Sigmoid colon (tissue), 7 donors: Measurements from ENCODE around the gene TNS1. TPM values are rescaled to one million over a fixed set of nuclear protein-coding genes. Genes with fewer than 3 reads are reported as not detected.

Source experiments
- DNase-seq: peaks from one replicate; pipeline ENCODE4 v3.0.0-alpha.2; 2019
- H3K27ac ChIP-seq, 4 donors: fragments of 200-600 bp; sonication (generic); one replicate each; pipeline ENCODE4 v1.5.1; 2016 to 2019; ENCODE audit warnings: mild to moderate bottlenecking in 1 of 4
- H3K27me3 ChIP-seq, 3 donors: fragments of 200-600 bp; sonication (generic); one replicate each; pipeline ENCODE4 v1.5.1; 2019; ENCODE audit warnings: mild to moderate bottlenecking in 1 of 3
- H3K36me3 ChIP-seq, 4 donors: fragments of 200-600 bp; sonication (generic); one replicate each; pipeline ENCODE4 v1.5.1; 2016 to 2019
- H3K4me1 ChIP-seq, 4 donors: fragments of 200-600 bp; sonication (generic); one replicate each; pipeline ENCODE4 v1.5.1; 2017 to 2019
- H3K4me3 ChIP-seq, 4 donors: fragments of 200-600 bp; sonication (generic); one replicate each; pipeline ENCODE4 v1.5.1; 2017 to 2019; ENCODE audit warnings: mild to moderate bottlenecking in 2 of 4, moderate library complexity in 1 of 4
- H3K9me3 ChIP-seq, 4 donors: fragments of 200-600 bp in 3 of 4; sonication (generic) in 3 of 4; one replicate each; pipeline versions ENCODE4 v1.5.1 to v1.6.1; 2013 to 2019
- CTCF ChIP-seq, 4 experiments: fragments of 450-650 bp in 3 of 4; fragments of 200-600 bp in 1 of 4; IDR thresholded peaks; one replicate each; pipeline ENCODE4 v1.5.1; 2016 to 2019; ENCODE audit warnings: antibody characterized with exemption in 4 of 4, mild to moderate bottlenecking in 3 of 4, moderate library complexity in 2 of 4
- EP300 ChIP-seq, 4 donors: sonication (generic); formaldehyde crosslinking; IDR thresholded peaks; one replicate each; pipeline ENCODE4 v1.6.1; 2017; ENCODE audit warnings: antibody characterized with exemption in 4 of 4
- POLR2A ChIP-seq, 2 donors: fragments of 450-650 bp; IDR thresholded peaks; one replicate each; pipeline ENCODE4 v1.6.1; 2016; ENCODE audit warnings: antibody characterized with exemption in 2 of 2, mild to moderate bottlenecking in 2 of 2, moderate library complexity in 2 of 2
- POLR2AphosphoS5 ChIP-seq, 4 donors: sonication (generic); formaldehyde crosslinking; IDR thresholded peaks; one replicate each; pipeline ENCODE4 v1.6.1; 2017; ENCODE audit warnings: antibody characterized with exemption in 4 of 4
- WGBS, 2 donors: extraction: QIAGEN DNeasy Blood & Tissue Kit; methylation state at CpG; one replicate each; pipeline ENCODE4 v1.1.7; 2013; 5-methylcytosine and 5-hydroxymethylcytosine counted together
- intact Hi-C: fragments of 100-400 bp; cut with DNase I; formaldehyde crosslinking; loops from one replicate; pipeline ENCODE4 v1.15.1; 2023
- polyA plus RNA-seq, 3 donors: library from polyadenylated mRNA; stranded (reverse); fragments of 200-250 nt; gene quantifications; one replicate each; pipeline ENCODE4 v1.2.3, GENCODE V29; 2013
- total RNA-seq, 4 donors: library from RNA; depleted of rRNA; stranded (reverse); fragments of >200 nt; gene quantifications; one replicate each; pipeline ENCODE4 v1.1.0, GENCODE V29; 2016
- donor health status: healthy with polysubstance abuse.
- donor health status: Bipolar disorder and iron deficiency.
- donor health status: healthy.

The TNS1 gene
- total and polyA plus RNA-seq, 7 donors: 3.7 to 1,607 (median 444) TPM

- no peak for TF ChIP-seq CTCF (IDR thresholded peaks at IDR 0.05)
- peak in 3 of 4 donors; percentile 4 to 46 (median 7) for TF ChIP-seq POLR2AphosphoS5 (IDR thresholded peaks at IDR 0.05)
- intact Hi-C loops: no loop called here
- peaks cover 0 to 98% (median 87%) of the 10 kb centered on the region in 4 donors for H3K4me1 ChIP-seq
- no peaks in the 10 kb centered on the region for H3K27me3 ChIP-seq
- H3K4me3 ChIP-seq: no peak overlapping the region
- no peaks in the 10 kb centered on the region for H3K9me3 ChIP-seq
- WGBS, 2 donors: 67 to 85% methylated on average over 3 of the region's 3 CpGs
- no peak for DNase-seq
- H3K27ac ChIP-seq: peak overlapping the region in 3 of 4 donors; percentile 33 to 98 (median 97)
- H3K36me3 ChIP-seq: peaks cover 46 to 98% (median 86%) of the 10 kb centered on the region in 4 donors
Measured at GRCh38 chr2:217864963-217865772, 137.6 kb downstream of the TNS1 start.

GRCh38 chr2:217863883-217864282 lies 138.9 kb downstream of the TNS1 start:
- Histone ChIP-seq H3K27ac (peak overlapping the region; percentile 49 to 98 (median 92)), H3K27me3 (no peaks in the 10 kb centered on the region), H3K4me3 (no peak overlapping the region), H3K9me3 (no peaks in the 10 kb centered on the region), H3K4me1 (peaks cover 0 to 99% (median 87%) of the 10 kb centered on the region in 4 donors), H3K36me3 (peaks cover 49 to 99% (median 83%) of the 10 kb centered on the region in 4 donors)
- WGBS, 2 donors: 83 to 94% methylated on average over 5 of the region's 5 CpGs
- TF ChIP-seq POLR2A (IDR thresholded peaks at IDR 0.05) (no peak), EP300 (IDR thresholded peaks at IDR 0.05) (no peak), CTCF (IDR thresholded peaks at IDR 0.05) (no peak), POLR2AphosphoS5 (IDR thresholded peaks at IDR 0.05) (no peak)
- intact Hi-C loops: no loop called here
- DNase-seq: no peak

DNA sequence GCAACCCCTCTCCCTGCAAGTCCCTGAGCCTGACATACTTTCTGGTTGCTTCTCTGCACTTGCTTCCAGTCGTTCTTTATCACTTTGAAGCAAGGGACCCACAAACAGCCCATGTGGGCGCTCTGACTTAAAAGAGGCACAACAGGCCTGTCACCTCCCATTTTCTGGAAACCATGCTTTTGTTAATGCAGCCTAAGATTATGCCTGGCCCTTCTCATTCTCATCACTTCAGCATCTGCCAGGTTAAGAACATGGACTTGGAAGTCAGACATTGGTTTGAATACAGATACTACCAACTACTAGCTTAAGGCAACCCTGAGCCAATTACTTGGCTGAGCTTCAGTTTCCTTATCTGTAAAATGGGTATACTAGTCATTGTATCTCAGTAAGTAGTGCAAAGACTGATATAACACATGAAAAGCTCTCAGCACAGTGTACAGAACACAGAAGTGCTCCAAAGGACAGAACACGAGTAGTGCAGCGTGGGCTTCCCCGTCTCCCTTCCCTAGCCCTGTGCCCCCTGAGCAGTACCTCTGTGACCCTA lies 141.4 kb downstream of the TNS1 start:
- Histone ChIP-seq H3K36me3 (peaks cover 31 to 88% (median 67%) of the 10 kb centered on the region in 4 donors), H3K27ac (peak overlapping the region; percentile 49 to 98 (median 92)), H3K4me1 (peaks cover 0 to 99% (median 96%) of the 10 kb centered on the region in 4 donors), H3K27me3 (no peaks in the 10 kb centered on the region), H3K9me3 (no peaks in the 10 kb centered on the region), H3K4me3 (no peak overlapping the region)
- intact Hi-C loops: no loop called here
- WGBS, 2 donors: 91 to 94% methylated on average over 5 of the region's 5 CpGs
- TF ChIP-seq EP300 (IDR thresholded peaks at IDR 0.05) (no peak), POLR2A (IDR thresholded peaks at IDR 0.05) (no peak), POLR2AphosphoS5 (IDR thresholded peaks at IDR 0.05) (no peak), CTCF (IDR thresholded peaks at IDR 0.05) (no peak)
- no peak for DNase-seq

DNA sequence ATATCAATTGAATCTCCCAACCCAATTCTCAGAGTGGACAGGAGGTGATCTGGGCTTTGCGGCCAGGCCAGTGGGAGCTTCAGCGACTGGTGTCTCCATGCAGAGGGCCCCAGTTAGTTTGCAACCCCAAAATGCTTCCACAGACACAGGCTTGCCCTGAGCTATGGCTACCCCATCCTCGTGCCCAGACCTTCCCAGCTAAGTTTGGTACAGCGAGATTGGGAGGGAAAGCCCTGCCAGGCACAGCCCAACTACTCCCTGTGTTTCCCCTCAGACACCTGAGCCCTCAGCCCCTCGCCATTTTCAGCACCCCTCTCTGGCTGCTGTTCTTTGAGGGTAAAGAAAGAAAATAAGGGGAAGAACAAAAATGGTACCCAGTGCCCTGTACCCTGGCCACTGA lies 142.9 kb downstream of the TNS1 start:
- DNase-seq: peak; percentile 66
- no peak for TF ChIP-seq EP300 (IDR thresholded peaks at IDR 0.05)
- TF ChIP-seq CTCF (IDR thresholded peaks at IDR 0.05): no peak
- no peak for TF ChIP-seq POLR2AphosphoS5 (IDR thresholded peaks at IDR 0.05)
- Histone ChIP-seq H3K4me3 (no peak overlapping the region), H3K9me3 (no peaks in the 10 kb centered on the region), H3K36me3 (peaks cover 37 to 88% (median 69%) of the 10 kb centered on the region in 4 donors), H3K27ac (peak overlapping the region; percentile 83 to 98 (median 92)), H3K4me1 (peaks cover 0 to 100% (median 99%) of the 10 kb centered on the region in 4 donors), H3K27me3 (no peaks in the 10 kb centered on the region)
- 90 to 93% methylated on average over 5 of the region's 5 CpGs for WGBS, 2 donors
- intact Hi-C loops: no loop called here
